GM10847 (cell line): ENCODE results near the gene TOB2.

Source experiments
- POLR2A ChIP-seq: IDR thresholded peaks from 2 replicates; pipeline ENCODE4 v1.6.1; 2011; ENCODE audit not compliant: insufficient read length; ENCODE audit errors: extremely low read depth

The TOB2 gene

GRCh38 chr22:41444360-41445128 lies 2.1 kb downstream of the TOB2 start:
- no peak for TF ChIP-seq POLR2A

- TF ChIP-seq POLR2A = no peak
These were observed 4.3 kb downstream of the TOB2 start for GRCh38 chr22:41442240-41442792.

- no peak for TF ChIP-seq POLR2A
These were observed 9.4 kb downstream of the TOB2 start for GRCh38 chr22:41437198-41437597.

- no peak for TF ChIP-seq POLR2A
These were observed 10.1 kb downstream of the TOB2 start for GRCh38 chr22:41436322-41437113.

- no peak for TF ChIP-seq POLR2A
These were observed 11.0 kb downstream of the TOB2 start for GRCh38 chr22:41435560-41435959.

- no peak for TF ChIP-seq POLR2A
These were observed 14.9 kb downstream of the TOB2 start for GRCh38 chr22:41431656-41432055.

- no peak for TF ChIP-seq POLR2A
These were observed 16.7 kb downstream of the TOB2 start for GRCh38 chr22:41429951-41430332.

GRCh38 chr22:41429232-41429950 lies 17.2 kb downstream of the TOB2 start:
- no peak for TF ChIP-seq POLR2A

GRCh38 chr22:41425660-41426365 lies 20.8 kb downstream of the TOB2 start:
- no peak for TF ChIP-seq POLR2A

- no peak for TF ChIP-seq POLR2A
These were observed 27.9 kb downstream of the TOB2 start for GRCh38 chr22:41418717-41419116.

GRCh38 chr22:41417622-41418390 lies 28.8 kb downstream of the TOB2 start:
- no peak for TF ChIP-seq POLR2A

GRCh38 chr22:41415554-41415953 lies 31.0 kb downstream of the TOB2 start:
- TF ChIP-seq POLR2A = no peak

- no peak for TF ChIP-seq POLR2A
These were observed 35.4 kb downstream of the TOB2 start for GRCh38 chr22:41411021-41411851.

- no peak for TF ChIP-seq POLR2A
These were observed 36.3 kb downstream of the TOB2 start for GRCh38 chr22:41410311-41410751.

- no peak for TF ChIP-seq POLR2A
These were observed 37.9 kb downstream of the TOB2 start for GRCh38 chr22:41408665-41409064.
